ENCODE results near the gene ZNF248.

DNA sequence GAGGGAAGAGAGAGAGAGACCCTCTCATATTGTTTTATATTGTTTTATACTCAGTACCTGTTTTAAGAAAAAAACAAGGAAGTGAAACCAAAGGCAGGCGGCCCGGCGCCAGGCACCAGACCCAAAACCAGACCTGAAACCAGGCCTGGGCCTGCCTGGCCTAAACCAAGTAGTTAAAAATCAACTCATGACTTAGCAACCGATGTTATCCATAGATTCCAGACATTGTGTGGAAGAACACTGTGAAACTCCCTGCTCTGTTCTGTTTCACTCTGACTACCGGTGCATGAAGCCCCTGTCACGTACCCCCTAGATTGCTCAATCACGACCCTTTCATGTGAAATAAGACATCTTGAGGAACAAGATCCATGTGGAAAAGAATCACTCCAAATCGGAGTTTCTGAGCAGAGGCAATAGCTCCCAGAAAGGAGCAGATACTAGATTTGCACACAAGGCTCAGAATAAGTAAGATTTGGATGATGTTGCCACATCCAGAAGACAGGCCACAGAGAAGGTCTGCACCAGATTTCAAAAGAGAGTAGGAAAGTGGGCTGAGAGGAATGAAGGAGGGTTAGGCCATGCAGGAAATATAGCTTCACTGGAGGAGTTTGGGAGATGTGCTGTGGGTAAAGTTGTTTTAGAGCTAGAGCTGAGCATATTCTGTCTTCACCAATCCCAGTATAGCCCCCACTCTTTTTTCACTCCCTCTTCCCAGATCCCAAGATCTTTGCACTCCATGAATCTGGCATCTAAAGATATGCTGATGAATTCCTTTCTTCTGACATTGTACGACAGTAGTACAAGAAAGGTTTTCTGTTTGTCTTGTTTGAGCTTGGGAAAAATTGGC lies 8.8 kb upstream of the ZNF248 start:
- TF ChIP-seq, protein P1, sequence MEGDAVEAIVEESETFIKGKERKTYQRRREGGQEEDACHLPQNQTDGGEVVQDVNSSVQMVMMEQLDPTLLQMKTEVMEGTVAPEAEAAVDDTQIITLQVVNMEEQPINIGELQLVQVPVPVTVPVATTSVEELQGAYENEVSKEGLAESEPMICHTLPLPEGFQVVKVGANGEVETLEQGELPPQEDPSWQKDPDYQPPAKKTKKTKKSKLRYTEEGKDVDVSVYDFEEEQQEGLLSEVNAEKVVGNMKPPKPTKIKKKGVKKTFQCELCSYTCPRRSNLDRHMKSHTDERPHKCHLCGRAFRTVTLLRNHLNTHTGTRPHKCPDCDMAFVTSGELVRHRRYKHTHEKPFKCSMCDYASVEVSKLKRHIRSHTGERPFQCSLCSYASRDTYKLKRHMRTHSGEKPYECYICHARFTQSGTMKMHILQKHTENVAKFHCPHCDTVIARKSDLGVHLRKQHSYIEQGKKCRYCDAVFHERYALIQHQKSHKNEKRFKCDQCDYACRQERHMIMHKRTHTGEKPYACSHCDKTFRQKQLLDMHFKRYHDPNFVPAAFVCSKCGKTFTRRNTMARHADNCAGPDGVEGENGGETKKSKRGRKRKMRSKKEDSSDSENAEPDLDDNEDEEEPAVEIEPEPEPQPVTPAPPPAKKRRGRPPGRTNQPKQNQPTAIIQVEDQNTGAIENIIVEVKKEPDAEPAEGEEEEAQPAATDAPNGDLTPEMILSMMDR (conservative IDR thresholded peaks at IDR 0.05; ENCODE audit: low read length), result no peak
- no peak for TF ChIP-seq EZH2phosphoT487 (IDR thresholded peaks at IDR 0.05; ENCODE audit: borderline replicate concordance, low read depth, low read length)

All from OCI-LY7 (cell line).